GM18909 (cell line): ENCODE results near the gene GDF2.

Experiments used
- ATAC-seq: cut with Tn5 transposase; IDR thresholded peaks from one replicate; pipeline ENCODE4 v1.9.1; 2021; ENCODE audit warnings: mild to moderate bottlenecking; ENCODE audit not compliant: unreplicated experiment, poor library complexity

GDF2 gene

DNA sequence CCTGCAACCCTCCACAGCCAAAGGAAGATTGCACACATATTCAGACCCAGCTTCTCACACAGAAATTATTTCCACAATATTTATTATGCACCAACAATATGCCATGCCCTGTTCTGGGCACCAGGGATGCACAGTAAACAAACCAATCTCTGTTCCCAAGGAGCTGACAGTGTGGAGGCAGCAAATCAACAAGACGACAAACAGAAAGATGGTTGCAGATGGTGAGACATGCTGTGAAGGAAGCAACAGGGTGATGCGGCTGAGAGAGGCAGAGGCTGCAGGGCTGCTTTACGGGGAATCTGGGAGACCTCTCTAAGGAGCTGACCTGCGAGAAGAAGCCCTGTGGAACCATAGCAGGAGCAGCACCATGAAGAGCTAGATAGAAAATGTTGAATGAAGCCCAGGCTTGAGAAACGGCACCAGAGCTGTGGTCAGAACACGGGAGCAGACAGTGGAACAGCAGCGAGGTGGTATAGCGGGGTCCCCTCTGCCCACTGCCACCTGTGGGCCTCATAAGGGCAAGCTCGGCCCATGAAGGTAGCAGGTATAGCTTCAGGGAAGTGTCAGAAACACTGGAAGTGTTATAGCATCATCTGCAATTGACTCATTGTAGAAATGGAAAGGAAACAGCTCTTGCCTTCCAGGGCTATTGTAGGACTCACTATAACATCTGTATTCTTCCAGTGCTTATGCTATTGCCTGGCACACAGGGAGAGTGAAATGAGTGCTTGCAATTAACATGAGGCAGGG is 43.4 kb downstream of the GDF2 start:
- ATAC-seq = no peak

DNA sequence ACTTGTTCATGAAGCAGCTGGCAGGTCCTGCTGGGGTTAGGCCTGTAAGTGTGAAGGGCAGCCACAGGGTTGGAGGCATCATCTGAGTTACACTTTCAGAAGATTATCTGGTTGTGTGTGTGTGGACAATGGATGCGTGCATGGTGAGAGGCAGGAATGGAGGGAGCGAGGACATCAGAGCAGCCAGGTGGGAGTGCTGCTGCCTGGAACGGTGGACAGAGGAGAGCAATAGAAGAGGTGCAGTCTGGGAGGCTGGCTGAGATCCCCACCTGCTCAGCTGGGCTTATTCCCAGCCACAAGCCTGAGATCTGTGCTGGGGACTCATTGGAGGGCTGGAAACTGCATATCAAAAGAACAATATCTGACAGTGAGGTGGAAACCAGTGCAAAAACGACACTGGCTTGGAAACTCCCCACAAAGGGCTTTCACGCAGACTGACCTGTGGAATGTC is 44.0 kb downstream of the GDF2 start:
- ATAC-seq = no peak

DNA sequence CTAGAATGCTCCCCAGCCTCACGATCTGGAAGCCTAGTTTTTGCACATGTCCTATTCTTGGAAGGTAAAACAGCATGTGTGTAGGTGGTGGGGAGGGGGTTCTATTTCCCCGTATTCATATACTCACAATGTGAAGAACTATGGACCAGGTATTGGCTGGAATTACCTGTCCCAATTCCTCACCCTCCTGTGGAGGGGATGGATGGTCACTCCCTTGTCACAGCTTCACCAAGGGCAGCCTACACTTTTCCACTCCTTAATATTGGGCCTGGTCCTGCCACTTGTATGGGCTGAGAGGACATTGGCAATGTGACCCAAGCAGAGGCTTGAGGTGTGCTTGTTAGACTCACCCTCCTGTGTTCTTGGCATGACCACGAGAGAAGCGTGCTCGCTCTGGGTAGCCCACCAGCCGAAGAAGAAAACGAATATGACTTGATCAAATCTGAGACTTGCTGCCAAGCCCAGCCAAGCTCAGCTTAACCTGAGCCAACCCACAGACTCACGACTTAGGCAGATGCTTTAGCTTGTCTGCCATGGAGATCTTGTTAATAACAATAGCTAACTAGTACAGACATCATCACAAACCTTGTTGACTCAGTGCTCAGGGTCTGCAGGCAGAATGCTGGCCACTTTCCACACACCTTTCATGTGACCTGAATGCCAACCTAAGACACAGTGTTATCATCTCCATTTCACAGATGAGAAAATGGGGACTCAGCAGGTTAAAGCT is 44.6 kb downstream of the GDF2 start:
- no peak for ATAC-seq

- no peak for ATAC-seq
Measured at GRCh38 chr10:47367646-47368045, 45.4 kb downstream of the GDF2 start.

DNA sequence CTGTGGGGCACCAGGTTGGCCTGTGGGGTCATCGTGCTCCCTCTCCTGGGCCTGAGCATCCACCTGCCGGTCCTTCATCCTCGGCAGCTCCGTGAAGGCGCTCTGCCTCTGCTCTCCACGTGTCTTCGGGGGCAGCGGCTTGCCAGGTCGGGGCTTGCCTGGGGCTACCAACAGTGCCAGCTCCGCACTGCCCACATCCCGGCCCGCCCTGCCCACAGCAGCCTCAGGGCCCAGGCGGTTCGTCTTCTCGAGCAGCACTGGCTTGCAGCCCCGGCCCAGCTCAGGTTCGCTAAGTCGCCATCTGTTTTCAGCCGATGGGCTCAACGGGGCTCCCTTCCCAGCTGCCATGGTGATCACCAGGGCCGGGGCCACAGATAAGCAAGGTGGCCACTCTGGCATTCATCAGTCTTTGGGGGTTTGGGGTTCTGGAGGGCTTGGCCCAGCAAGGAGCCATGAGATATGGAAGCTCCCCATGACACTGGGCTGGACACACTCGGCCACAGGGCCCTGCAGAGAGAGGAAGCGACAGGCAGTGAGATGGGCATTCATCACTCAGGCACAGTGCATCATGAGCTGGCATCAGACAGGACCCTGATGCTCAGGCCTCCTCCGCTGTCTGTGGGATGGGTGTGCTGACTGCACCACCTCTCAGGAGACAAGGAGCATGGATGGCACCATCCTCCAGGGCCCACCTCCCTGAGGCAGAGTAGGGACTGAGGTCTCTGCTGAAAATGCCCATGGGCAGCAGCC is 46.4 kb downstream of the GDF2 start:
- ATAC-seq = no peak

GRCh38 chr10:47369251-47369894 is 47.1 kb downstream of the GDF2 start:
- no peak for ATAC-seq

GRCh38 chr10:47370015-47370767 is 47.9 kb downstream of the GDF2 start:
- ATAC-seq = no peak

DNA sequence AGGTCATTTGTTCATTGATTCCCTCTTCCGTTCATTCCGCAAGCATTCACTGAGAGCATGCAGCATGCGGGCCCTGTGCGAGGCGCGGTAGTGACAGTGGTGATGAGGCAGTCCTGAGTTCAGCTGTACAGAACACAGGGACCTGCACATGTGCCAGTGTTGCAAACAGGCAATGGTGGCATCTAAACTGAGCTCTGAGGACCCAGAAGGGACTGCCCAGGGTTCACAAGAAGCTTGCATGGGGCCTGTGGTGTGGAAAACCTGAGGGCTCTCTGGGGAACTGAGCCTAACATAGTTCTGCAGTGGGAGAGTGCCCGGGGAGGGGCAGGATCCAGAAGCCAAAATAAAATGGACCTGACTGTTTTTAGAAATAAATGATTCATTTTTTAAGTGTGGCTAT is 48.6 kb downstream of the GDF2 start:
- no peak for ATAC-seq

GRCh38 chr10:47371629-47372485 is 49.6 kb downstream of the GDF2 start:
- ATAC-seq = no peak

DNA sequence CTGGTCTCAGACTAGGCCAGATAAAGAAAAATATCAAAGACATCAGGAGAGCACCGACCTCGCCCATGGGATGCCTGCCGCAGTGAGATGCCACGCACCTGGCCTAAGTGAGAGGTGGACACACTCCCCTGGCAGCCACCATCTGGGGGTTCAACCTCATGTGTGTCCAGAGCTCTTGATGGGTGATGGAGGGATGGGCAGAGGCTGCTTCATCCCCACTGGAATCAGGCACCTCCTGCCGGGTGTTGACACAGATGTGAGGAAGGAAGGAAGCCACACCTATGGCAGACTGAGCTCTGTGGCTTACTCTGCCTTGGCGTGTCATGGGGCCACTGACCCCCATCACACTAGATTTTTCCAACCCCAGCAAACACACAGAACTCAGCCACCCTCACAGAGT is 50.5 kb downstream of the GDF2 start:
- no peak for ATAC-seq

GRCh38 chr10:47374611-47375536 is 52.6 kb downstream of the GDF2 start:
- ATAC-seq = no peak

- no peak for ATAC-seq
Measured at GRCh38 chr10:47376522-47377220, 54.4 kb downstream of the GDF2 start.
